ENCODE data around the gene GNRH2. TPM values are rescaled to one million over a fixed set of nuclear protein-coding genes. Genes with fewer than 3 reads are reported as not detected.

The GNRH2 gene
- total RNA-seq, 2 donors from 2014 or later, result 2.1 to 3.2 TPM

- no peak overlapping the region for H3K27ac Mint-ChIP-seq
- no peak for DNase-seq (ENCODE audit: low spot score)
- H3K4me1 Mint-ChIP-seq (ENCODE audit: low read depth in 2 of 2), result peaks cover 0 to 9% of the 10 kb centered on the region in 2 donors
- no peaks in the 10 kb centered on the region for H3K9me3 Mint-ChIP-seq
- H3K4me3 Mint-ChIP-seq, result no peak overlapping the region
- H3K27me3 Mint-ChIP-seq, result peaks cover 46 to 50% of the 10 kb centered on the region in 2 donors
- no peaks in the 10 kb centered on the region for H3K36me3 Mint-ChIP-seq
- ATAC-seq, result no peak
Measured at GRCh38 chr20:3085571-3086072, 42.2 kb downstream of the GNRH2 start.

GRCh38 chr20:3088031-3088430 is 44.6 kb downstream of the GNRH2 start:
- Mint-ChIP-seq H3K36me3 (no peaks in the 10 kb centered on the region), H3K4me3 (no peak overlapping the region), H3K27ac (no peak overlapping the region), H3K27me3 (peaks cover 35 to 40% of the 10 kb centered on the region in 2 donors), H3K9me3 (no peaks in the 10 kb centered on the region), H3K4me1 (ENCODE audit: low read depth in 2 of 2) (peaks cover 5 to 7% of the 10 kb centered on the region in 2 donors)
- ATAC-seq (no peak), DNase-seq (ENCODE audit: low spot score) (no peak)

GRCh38 chr20:3090565-3090964 is 47.1 kb downstream of the GNRH2 start:
- H3K4me3 Mint-ChIP-seq, result no peak overlapping the region
- no peak for ATAC-seq
- peaks cover 5 to 7% of the 10 kb centered on the region in 2 donors for H3K4me1 Mint-ChIP-seq (ENCODE audit: low read depth in 2 of 2)
- H3K36me3 Mint-ChIP-seq, result no peaks in the 10 kb centered on the region
- no peak overlapping the region for H3K27ac Mint-ChIP-seq
- H3K9me3 Mint-ChIP-seq, result no peaks in the 10 kb centered on the region
- DNase-seq (ENCODE audit: low spot score), result no peak
- H3K27me3 Mint-ChIP-seq, result peaks cover 30 to 31% of the 10 kb centered on the region in 2 donors

GRCh38 chr20:3092611-3093379 is 49.4 kb downstream of the GNRH2 start:
- DNase-seq (ENCODE audit: low spot score), result no peak
- Mint-ChIP-seq H3K27ac (peak overlapping the region in 1 of 2 donors; percentile 13), H3K4me3 (peak overlapping the region; percentile 63), H3K4me1 (ENCODE audit: low read depth in 2 of 2) (peaks cover 5 to 7% of the 10 kb centered on the region in 2 donors), H3K27me3 (peaks cover 34 to 37% of the 10 kb centered on the region in 2 donors), H3K36me3 (no peaks in the 10 kb centered on the region), H3K9me3 (no peaks in the 10 kb centered on the region)
- ATAC-seq, result peak; percentile 57 to 74

GRCh38 chr20:3093861-3094361 is 50.5 kb downstream of the GNRH2 start:
- H3K9me3 Mint-ChIP-seq, result no peaks in the 10 kb centered on the region
- H3K27ac Mint-ChIP-seq, result no peak overlapping the region
- no peaks in the 10 kb centered on the region for H3K36me3 Mint-ChIP-seq
- peaks cover 5 to 7% of the 10 kb centered on the region in 2 donors for H3K4me1 Mint-ChIP-seq (ENCODE audit: low read depth in 2 of 2)
- H3K27me3 Mint-ChIP-seq, result peaks cover 30 to 37% of the 10 kb centered on the region in 2 donors
- ATAC-seq (peak; percentile 7 to 25), DNase-seq (ENCODE audit: low spot score) (no peak)
- H3K4me3 Mint-ChIP-seq, result peak overlapping the region; percentile 12

- Mint-ChIP-seq H3K27me3 (peaks cover 24 to 29% of the 10 kb centered on the region in 2 donors), H3K9me3 (no peaks in the 10 kb centered on the region), H3K27ac (no peak overlapping the region), H3K4me1 (ENCODE audit: low read depth in 2 of 2) (peaks cover 5 to 6% of the 10 kb centered on the region in 2 donors), H3K36me3 (no peaks in the 10 kb centered on the region), H3K4me3 (no peak overlapping the region)
- no peak for DNase-seq (ENCODE audit: low spot score)
- no peak for ATAC-seq
Measured at GRCh38 chr20:3094848-3095629, 51.6 kb downstream of the GNRH2 start.

Other genes with a start within 250 kb of the GNRH2 start
- 10 to 100 TPM; 47.8 to 53.5 TPM for gene CPXM1, start 243.0 kb upstream of the GNRH2 start, total RNA-seq
- not detected for gene C20orf141, start 228.6 kb upstream of the GNRH2 start, total RNA-seq
- not detected for gene TMEM239, start 227.3 kb upstream of the GNRH2 start, total RNA-seq
- 10 to 100 TPM; 53.8 to 62.6 TPM for gene PCED1A, start 203.0 kb upstream of the GNRH2 start, total RNA-seq
- 100 to 1,000 TPM in 1 of 2 donors, 10 to 100 TPM in 1; 88.0 to 101 TPM for gene VPS16, start 202.9 kb upstream of the GNRH2 start, total RNA-seq
- gene PTPRA, start 170.1 kb upstream of the GNRH2 start, total RNA-seq, result 10 to 100 TPM; 50.4 to 76.0 TPM
- gene MRPS26, start 2.4 kb downstream of the GNRH2 start, total RNA-seq, result 10 to 100 TPM; 31.2 to 56.6 TPM
- gene OXT, start 28.0 kb downstream of the GNRH2 start, total RNA-seq, result not detected
- not detected for gene AVP, start 41.1 kb downstream of the GNRH2 start, total RNA-seq
- gene FASTKD5, start 116.2 kb downstream of the GNRH2 start, total RNA-seq, result 10 to 100 TPM; 27.1 to 27.8 TPM
- gene UBOX5, start 116.2 kb downstream of the GNRH2 start, total RNA-seq, result 1 to 10 TPM; 7.6 to 9.3 TPM
- gene LZTS3, start 129.9 kb downstream of the GNRH2 start, total RNA-seq, result under 1 TPM; 0.56 to 0.62 TPM
- gene DDRGK1, start 161.1 kb downstream of the GNRH2 start, total RNA-seq, result 10 to 100 TPM; 78.5 to 87.1 TPM
- gene ITPA, start 165.9 kb downstream of the GNRH2 start, total RNA-seq, result 10 to 100 TPM; 94.3 to 94.7 TPM
- 1 to 10 TPM in 1 of 2 donors, under 1 TPM in 1; 0.36 to 1.9 TPM for gene SLC4A11, start 195.6 kb downstream of the GNRH2 start, total RNA-seq